Pancreas (tissue), 10 donors: ENCODE data around the gene PLA2G6. TPM values are rescaled to one million over a fixed set of nuclear protein-coding genes. Genes with fewer than 3 reads are reported as not detected.

ENCODE experiments used
- ATAC-seq, 4 donors: fragments of 200-7000 bp; cut with Tn5 transposase; one replicate each; pipeline versions ENCODE4 v1.8.0 to v1.9.1; 2020; ENCODE audit warnings: mild to moderate bottlenecking in 4 of 4, moderate library complexity in 4 of 4
- DNase-seq, 6 donors: peaks; one replicate each; pipeline ENCODE4 v3.0.0-alpha.2; 2020
- FAIRE-seq: peaks from 2 replicates; lab custom pipeline; 2012; peaks lifted over from hg19 to GRCh38; lab: Jason Lieb, UNC
- H3K27ac ChIP-seq, 4 donors: fragments of 200-600 bp; sonication (generic); 1 replicate in 3 of 4; 2 replicates in 1 of 4; pipeline versions ENCODE4 v1.5.0 to v1.8.0; 2020
- H3K27me3 ChIP-seq, 4 donors: fragments of 200-600 bp; one replicate each; pipeline ENCODE4 v1.8.0; 2021
- H3K36me3 ChIP-seq, 3 donors: fragments of 200-600 bp; sonication (generic) in 1 of 3; one replicate each; pipeline versions ENCODE4 v1.5.0 to v1.8.0; 2020 to 2021
- H3K4me1 ChIP-seq, 3 donors: fragments of 200-600 bp; one replicate each; pipeline ENCODE4 v1.8.0; 2021
- H3K4me3 ChIP-seq, 4 donors: fragments of 200-600 bp; sonication (generic) in 2 of 4; one replicate each; pipeline versions ENCODE4 v1.5.0 to v1.8.0; 2020 to 2021
- H3K9me3 ChIP-seq, 4 donors: fragments of 200-600 bp; one replicate each; pipeline ENCODE4 v1.8.0; 2021
- CTCF ChIP-seq, 4 donors: fragments of 200-600 bp; sonication (generic) in 3 of 4; IDR thresholded peaks; one replicate each; pipeline versions ENCODE4 v1.5.0 to v1.8.0; 2021; ENCODE audit warnings: antibody characterized with exemption in 4 of 4
- WGBS, 2 donors: extraction: QIAGEN DNeasy Blood & Tissue Kit; methylation state at CpG; one replicate each; pipeline ENCODE4 v1.1.7; 2013; 5-methylcytosine and 5-hydroxymethylcytosine counted together
- intact Hi-C, 3 donors: fragments of 100-400 bp; cut with DNase I; formaldehyde crosslinking; loops; one replicate each; pipeline versions ENCODE4 v1.11.1 to v1.14.2; 2022
- polyA plus RNA-seq, 2 donors: library from polyadenylated mRNA; stranded (reverse); fragments of 200-250 nt; gene quantifications; one replicate each; pipeline ENCODE4 v1.2.3, GENCODE V29; 2013
- total RNA-seq, 6 donors: library from RNA; stranded (reverse); fragmentation: NEBNext Ultra II Directional in 4 of 6; extraction: Animal tissue kit (Norgen Biotek cat#: 25700) in 4 of 6; gene quantifications; one replicate each; pipeline versions ENCODE4 v1.2.1 to v1.2.4, GENCODE V29; 2021 to 2023
- donor health status: healthy with polysubstance abuse.
- donor health status: DM: no; HTN: no; CAD: no; lungs with moderate emphysema.
- donor health status: DM: no; HTN: no; CAD: no.
- donor health status: control.
- donor health status: control.
- donor health status: Bipolar disorder and iron deficiency.
- donor health status: DM: yes; HTN: yes; CAD: no.
- donor health status: DM: no; HTN: no; CAD: no.
- donor health status: DM: no; HTN: no; CAD: no.
- donor health status: DM: yes; HTN: yes; CAD: no.

PLA2G6 gene
- total and polyA plus RNA-seq, 8 donors = 8.7 to 109 (median 26.1) TPM

GRCh38 chr22:38131399-38131798, 50.2 kb downstream of the PLA2G6 start:
- no peak overlapping the region for H3K4me3 ChIP-seq
- TF ChIP-seq CTCF (IDR thresholded peaks at IDR 0.05) = no peak
- no peaks in the 10 kb centered on the region for H3K4me1 ChIP-seq
- WGBS, 2 donors = 64 to 68% methylated on average over 2 of the region's 2 CpGs
- no peaks in the 10 kb centered on the region for H3K9me3 ChIP-seq
- H3K27me3 ChIP-seq = no peaks in the 10 kb centered on the region
- H3K36me3 ChIP-seq = peaks cover 0 to 4% (median 0%) of the 10 kb centered on the region in 3 donors
- H3K27ac ChIP-seq = no peak overlapping the region
- FAIRE-seq = no peak
- ATAC-seq = no peak
- intact Hi-C loops = no loop called here
- DNase-seq = no peak

GRCh38 chr22:38129856-38130255, 51.8 kb downstream of the PLA2G6 start:
- Histone ChIP-seq H3K4me1 (no peaks in the 10 kb centered on the region), H3K36me3 (peaks cover 0 to 4% (median 0%) of the 10 kb centered on the region in 3 donors), H3K9me3 (no peaks in the 10 kb centered on the region), H3K27ac (no peak overlapping the region), H3K27me3 (no peaks in the 10 kb centered on the region), H3K4me3 (no peak overlapping the region)
- intact Hi-C loops = no loop called here
- no peak for FAIRE-seq
- WGBS, 2 donors = 88 to 91% methylated on average over 9 of the region's 9 CpGs
- no peak for ATAC-seq
- DNase-seq = no peak
- no peak for TF ChIP-seq CTCF (IDR thresholded peaks at IDR 0.05)

DNA sequence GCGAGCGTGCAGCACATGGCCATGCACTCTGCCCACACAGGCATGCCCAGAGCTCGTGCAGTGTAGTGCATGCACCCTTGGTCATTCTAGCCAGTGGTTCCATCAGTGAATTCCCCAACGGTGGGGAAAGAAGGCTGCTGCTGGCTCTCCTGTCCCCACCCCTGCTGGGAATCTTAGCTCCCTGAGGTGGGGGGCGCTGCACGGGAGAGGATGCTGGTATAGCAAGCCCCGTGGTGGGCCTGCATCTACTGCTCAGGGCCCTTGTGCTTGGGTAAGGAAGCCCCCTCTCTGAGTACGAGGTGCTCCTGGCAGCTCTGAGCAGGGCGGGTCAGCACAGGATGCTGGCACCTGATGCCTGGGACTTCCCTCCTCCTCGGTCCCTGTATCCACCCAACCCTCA, 52.6 kb downstream of the PLA2G6 start:
- intact Hi-C loops = no loop called here
- no peaks in the 10 kb centered on the region for H3K9me3 ChIP-seq
- no peak for ATAC-seq
- WGBS, 2 donors = 84 to 88% methylated on average over 10 of the region's 10 CpGs
- FAIRE-seq = no peak
- no peaks in the 10 kb centered on the region for H3K27me3 ChIP-seq
- no peaks in the 10 kb centered on the region for H3K4me1 ChIP-seq
- no peak overlapping the region for H3K4me3 ChIP-seq
- no peak for DNase-seq
- no peak overlapping the region for H3K27ac ChIP-seq
- peaks cover 0 to 4% (median 0%) of the 10 kb centered on the region in 3 donors for H3K36me3 ChIP-seq
- no peak for TF ChIP-seq CTCF (IDR thresholded peaks at IDR 0.05)

- no peak overlapping the region for H3K27ac ChIP-seq
- ATAC-seq = no peak
- H3K27me3 ChIP-seq = no peaks in the 10 kb centered on the region
- FAIRE-seq = no peak
- intact Hi-C loops = no loop called here
- H3K4me1 ChIP-seq = no peaks in the 10 kb centered on the region
- DNase-seq = no peak
- H3K4me3 ChIP-seq = no peak overlapping the region
- peaks cover 0 to 4% (median 0%) of the 10 kb centered on the region in 3 donors for H3K36me3 ChIP-seq
- no peak for TF ChIP-seq CTCF (IDR thresholded peaks at IDR 0.05)
- 88 to 89% methylated on average over 8 to 9 of the region's 9 CpGs for WGBS, 2 donors
- H3K9me3 ChIP-seq = no peaks in the 10 kb centered on the region
Observed at GRCh38 chr22:38127869-38128268, 53.8 kb downstream of the PLA2G6 start.

DNA sequence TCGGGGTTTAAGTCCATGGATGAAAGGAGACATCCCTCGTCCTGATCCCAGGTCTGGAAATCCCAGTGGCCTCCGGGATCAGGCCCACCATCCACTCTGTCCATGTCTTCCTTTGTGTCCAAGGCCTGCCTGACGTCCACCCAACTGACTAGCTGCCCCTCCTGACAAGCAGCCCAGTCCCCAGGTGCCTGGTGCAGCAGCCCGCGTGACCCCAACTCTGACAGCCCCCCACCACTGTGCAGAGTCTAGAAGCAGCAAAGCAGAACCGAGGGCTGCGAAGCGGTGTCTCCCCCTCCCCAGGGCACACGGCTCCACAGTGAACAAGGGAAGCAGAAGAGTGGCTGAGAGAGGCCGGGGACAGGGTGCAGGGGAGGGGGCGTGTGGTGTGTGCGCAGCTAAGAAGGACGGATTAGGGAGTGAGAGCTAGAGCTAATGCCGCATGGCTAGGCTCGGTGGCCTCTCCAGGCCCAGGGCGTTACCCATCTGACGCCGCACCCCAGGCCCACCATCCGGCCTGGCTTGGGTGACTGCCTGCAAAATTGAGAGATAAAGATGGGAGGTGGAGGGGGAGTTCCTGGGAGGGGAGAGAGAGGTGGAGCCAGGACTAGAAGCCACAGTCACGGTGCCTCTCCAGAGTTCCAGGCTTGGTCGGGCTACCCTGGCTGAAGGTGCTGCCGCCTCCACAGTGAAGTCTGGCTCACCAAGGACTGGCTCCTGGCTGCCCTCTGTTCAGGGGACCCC, 54.5 kb downstream of the PLA2G6 start:
- FAIRE-seq (no peak), ATAC-seq (no peak), DNase-seq (no peak)
- Histone ChIP-seq H3K9me3 (no peaks in the 10 kb centered on the region), H3K4me1 (no peaks in the 10 kb centered on the region), H3K27ac (no peak overlapping the region), H3K36me3 (no peaks in the 10 kb centered on the region), H3K4me3 (no peak overlapping the region), H3K27me3 (no peaks in the 10 kb centered on the region)
- WGBS, 2 donors = 93 to 94% methylated on average over 23 of the region's 23 CpGs
- TF ChIP-seq CTCF (IDR thresholded peaks at IDR 0.05) = no peak
- intact Hi-C loops = no loop called here
